HL-60 (cell line): Measurements from ENCODE around the gene PSTK.

Experiments used
- DNase-seq, 2 experiments: peaks; one replicate each; pipeline ENCODE4 v3.0.0-alpha.2; 2010 to 2020; ENCODE audit warnings: low read depth in 1 of 2, low spot score in 1 of 2
- H3K27ac ChIP-seq: fragments of 250-450 bp; sonication (Bioruptor Pico); replicated peaks from 2 replicates; pipeline ENCODE4 v1.5.1; 2020; ENCODE audit warnings: mild to moderate bottlenecking, moderate library complexity
- H3K27me3 ChIP-seq: fragments of 250-450 bp; sonication (Bioruptor Pico); 2 replicates; pipeline ENCODE4 v1.5.1; 2021; ENCODE audit warnings: mild to moderate bottlenecking, moderate library complexity; ENCODE audit not compliant: insufficient read depth, poor library complexity, severe bottlenecking
- H3K4me3 ChIP-seq: replicated peaks from 2 replicates; pipeline ENCODE4 v1.5.1; 2011; ENCODE audit warnings: mild to moderate bottlenecking, control low read depth, low read length; ENCODE audit not compliant: insufficient read depth
- GABPA ChIP-seq: IDR thresholded peaks from 2 replicates; pipeline ENCODE4 v1.6.1; 2012; ENCODE audit warnings: low read depth
- POLR2AphosphoS5 ChIP-seq: IDR thresholded peaks from 2 replicates; pipeline ENCODE4 v1.6.1; 2012; ENCODE audit warnings: low read depth
- SPI1 ChIP-seq: IDR thresholded peaks from 2 replicates; pipeline ENCODE4 v1.6.1; 2012; ENCODE audit warnings: low read depth, mild to moderate bottlenecking, borderline replicate concordance
- TF ChIP-seq, protein P1 (sequence below): IDR thresholded peaks from one replicate; pipeline ENCODE4 v1.5.1; 2011; ENCODE audit warnings: low read length, control low read depth, inconsistent platforms; ENCODE audit not compliant: insufficient read depth
- TF ChIP-seq, protein P2 (sequence below): IDR thresholded peaks from 2 replicates; pipeline ENCODE4 v1.6.1; 2012; ENCODE audit warnings: low read depth; ENCODE audit not compliant: insufficient replicate concordance

PSTK gene

DNA sequence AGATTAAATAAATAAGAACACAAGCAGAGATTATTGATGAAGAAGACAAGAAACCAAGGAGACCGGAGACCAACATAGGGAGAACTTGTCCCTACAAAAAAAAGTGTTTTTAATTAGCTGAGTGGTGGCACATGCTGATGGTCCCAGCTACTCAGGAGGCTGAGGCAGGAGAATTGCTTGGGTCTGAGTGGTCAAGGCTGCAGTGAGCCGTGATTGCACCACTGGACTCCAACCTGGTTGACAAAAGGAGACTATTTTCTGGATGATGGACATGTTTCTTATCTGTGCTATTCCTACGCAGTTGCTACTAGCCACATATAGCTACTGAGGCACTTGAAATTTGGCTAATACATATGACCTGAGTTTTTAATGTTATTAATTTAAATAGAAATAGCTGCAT lies 18.7 kb downstream of the PSTK start:
- no peak for DNase-seq
- Histone ChIP-seq H3K27ac (no peak overlapping the region), H3K4me3 (no peak overlapping the region), H3K27me3 (no peaks in the 10 kb centered on the region)
- no peak for TF ChIP-seq GABPA
- TF ChIP-seq, protein P1, sequence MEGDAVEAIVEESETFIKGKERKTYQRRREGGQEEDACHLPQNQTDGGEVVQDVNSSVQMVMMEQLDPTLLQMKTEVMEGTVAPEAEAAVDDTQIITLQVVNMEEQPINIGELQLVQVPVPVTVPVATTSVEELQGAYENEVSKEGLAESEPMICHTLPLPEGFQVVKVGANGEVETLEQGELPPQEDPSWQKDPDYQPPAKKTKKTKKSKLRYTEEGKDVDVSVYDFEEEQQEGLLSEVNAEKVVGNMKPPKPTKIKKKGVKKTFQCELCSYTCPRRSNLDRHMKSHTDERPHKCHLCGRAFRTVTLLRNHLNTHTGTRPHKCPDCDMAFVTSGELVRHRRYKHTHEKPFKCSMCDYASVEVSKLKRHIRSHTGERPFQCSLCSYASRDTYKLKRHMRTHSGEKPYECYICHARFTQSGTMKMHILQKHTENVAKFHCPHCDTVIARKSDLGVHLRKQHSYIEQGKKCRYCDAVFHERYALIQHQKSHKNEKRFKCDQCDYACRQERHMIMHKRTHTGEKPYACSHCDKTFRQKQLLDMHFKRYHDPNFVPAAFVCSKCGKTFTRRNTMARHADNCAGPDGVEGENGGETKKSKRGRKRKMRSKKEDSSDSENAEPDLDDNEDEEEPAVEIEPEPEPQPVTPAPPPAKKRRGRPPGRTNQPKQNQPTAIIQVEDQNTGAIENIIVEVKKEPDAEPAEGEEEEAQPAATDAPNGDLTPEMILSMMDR = no peak
- TF ChIP-seq, protein P2, sequence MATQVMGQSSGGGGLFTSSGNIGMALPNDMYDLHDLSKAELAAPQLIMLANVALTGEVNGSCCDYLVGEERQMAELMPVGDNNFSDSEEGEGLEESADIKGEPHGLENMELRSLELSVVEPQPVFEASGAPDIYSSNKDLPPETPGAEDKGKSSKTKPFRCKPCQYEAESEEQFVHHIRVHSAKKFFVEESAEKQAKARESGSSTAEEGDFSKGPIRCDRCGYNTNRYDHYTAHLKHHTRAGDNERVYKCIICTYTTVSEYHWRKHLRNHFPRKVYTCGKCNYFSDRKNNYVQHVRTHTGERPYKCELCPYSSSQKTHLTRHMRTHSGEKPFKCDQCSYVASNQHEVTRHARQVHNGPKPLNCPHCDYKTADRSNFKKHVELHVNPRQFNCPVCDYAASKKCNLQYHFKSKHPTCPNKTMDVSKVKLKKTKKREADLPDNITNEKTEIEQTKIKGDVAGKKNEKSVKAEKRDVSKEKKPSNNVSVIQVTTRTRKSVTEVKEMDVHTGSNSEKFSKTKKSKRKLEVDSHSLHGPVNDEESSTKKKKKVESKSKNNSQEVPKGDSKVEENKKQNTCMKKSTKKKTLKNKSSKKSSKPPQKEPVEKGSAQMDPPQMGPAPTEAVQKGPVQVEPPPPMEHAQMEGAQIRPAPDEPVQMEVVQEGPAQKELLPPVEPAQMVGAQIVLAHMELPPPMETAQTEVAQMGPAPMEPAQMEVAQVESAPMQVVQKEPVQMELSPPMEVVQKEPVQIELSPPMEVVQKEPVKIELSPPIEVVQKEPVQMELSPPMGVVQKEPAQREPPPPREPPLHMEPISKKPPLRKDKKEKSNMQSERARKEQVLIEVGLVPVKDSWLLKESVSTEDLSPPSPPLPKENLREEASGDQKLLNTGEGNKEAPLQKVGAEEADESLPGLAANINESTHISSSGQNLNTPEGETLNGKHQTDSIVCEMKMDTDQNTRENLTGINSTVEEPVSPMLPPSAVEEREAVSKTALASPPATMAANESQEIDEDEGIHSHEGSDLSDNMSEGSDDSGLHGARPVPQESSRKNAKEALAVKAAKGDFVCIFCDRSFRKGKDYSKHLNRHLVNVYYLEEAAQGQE = no peak
- TF ChIP-seq POLR2AphosphoS5 = no peak
- no peak for TF ChIP-seq SPI1

DNA sequence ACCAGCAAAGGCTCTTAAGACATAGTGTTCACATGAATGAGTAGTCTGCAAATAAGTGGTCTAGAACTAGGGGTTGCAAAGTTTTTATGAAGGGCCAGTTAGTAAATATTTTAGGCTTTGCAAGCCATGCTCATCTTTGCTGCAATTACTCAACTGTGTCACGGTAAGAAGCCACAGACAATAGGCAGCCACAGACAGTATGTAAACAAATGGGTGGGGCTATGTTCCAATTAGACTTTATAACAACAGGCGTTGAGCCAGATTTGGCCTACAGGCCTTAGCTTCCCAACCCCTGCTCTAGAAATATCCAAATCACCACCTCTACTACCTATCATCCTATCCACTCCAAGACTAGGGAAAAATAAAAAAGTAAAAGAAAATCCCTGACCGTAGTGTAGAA lies 19.1 kb downstream of the PSTK start:
- no peak for DNase-seq
- no peaks in the 10 kb centered on the region for H3K27me3 ChIP-seq
- H3K4me3 ChIP-seq = no peak overlapping the region
- TF ChIP-seq SPI1 (no peak), POLR2AphosphoS5 (no peak), GABPA (no peak)
- TF ChIP-seq, protein P2 = no peak
- TF ChIP-seq, protein P1 = no peak
- no peak overlapping the region for H3K27ac ChIP-seq

DNA sequence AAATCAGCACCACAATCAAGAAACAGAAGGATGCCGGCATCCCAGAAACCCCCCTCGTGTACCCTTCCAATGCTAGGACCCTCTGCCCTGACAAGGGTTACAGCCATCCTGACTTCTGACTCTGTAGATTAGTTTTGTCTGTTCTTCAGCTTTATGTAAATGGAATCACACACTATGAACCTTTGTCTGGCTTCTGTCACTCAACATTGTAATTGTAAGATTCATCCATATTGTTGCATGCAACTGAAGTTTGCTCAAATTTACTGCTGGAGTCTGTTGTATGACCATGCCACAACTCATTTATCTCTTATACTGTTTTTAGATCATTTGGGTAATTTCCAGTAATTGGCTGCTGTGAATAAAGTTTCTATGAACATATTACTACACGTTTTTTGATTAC lies 20.0 kb downstream of the PSTK start:
- TF ChIP-seq, protein P1 = no peak
- TF ChIP-seq GABPA = no peak
- TF ChIP-seq SPI1 = no peak
- TF ChIP-seq, protein P2 = no peak
- no peak for TF ChIP-seq POLR2AphosphoS5

More for the DNA sequence above, 20.0 kb downstream of the PSTK start:
- no peak overlapping the region for H3K4me3 ChIP-seq
- no peaks in the 10 kb centered on the region for H3K27me3 ChIP-seq
- DNase-seq = no peak
- no peak overlapping the region for H3K27ac ChIP-seq
